Transverse colon (tissue), 4 donors: ENCODE results near the gene CCDC88A.

Experiments
- EP300 ChIP-seq: sonication (generic); formaldehyde crosslinking; IDR thresholded peaks from one replicate; pipeline ENCODE4 v1.6.1; 2017; ENCODE audit warnings: antibody characterized with exemption, low read depth
- POLR2AphosphoS5 ChIP-seq, 3 donors: sonication (generic); formaldehyde crosslinking; IDR thresholded peaks; one replicate each; pipeline ENCODE4 v1.6.1; 2016; ENCODE audit warnings: antibody characterized with exemption in 3 of 3
- TF ChIP-seq, protein P1 (sequence below), 5 experiments: fragments of 200-600 bp in 3 of 5; fragments of 450-650 bp in 2 of 5; sonication (generic) in 3 of 5; IDR thresholded peaks; 1 replicate in 2 of 5; 2 replicates in 3 of 5; pipeline ENCODE4 v1.5.1; 2016 to 2017; ENCODE audit warnings: antibody characterized with exemption in 5 of 5, inconsistent platforms in 3 of 5, mild to moderate bottlenecking in 2 of 5, moderate library complexity in 1 of 5

- TF ChIP-seq, protein P1, sequence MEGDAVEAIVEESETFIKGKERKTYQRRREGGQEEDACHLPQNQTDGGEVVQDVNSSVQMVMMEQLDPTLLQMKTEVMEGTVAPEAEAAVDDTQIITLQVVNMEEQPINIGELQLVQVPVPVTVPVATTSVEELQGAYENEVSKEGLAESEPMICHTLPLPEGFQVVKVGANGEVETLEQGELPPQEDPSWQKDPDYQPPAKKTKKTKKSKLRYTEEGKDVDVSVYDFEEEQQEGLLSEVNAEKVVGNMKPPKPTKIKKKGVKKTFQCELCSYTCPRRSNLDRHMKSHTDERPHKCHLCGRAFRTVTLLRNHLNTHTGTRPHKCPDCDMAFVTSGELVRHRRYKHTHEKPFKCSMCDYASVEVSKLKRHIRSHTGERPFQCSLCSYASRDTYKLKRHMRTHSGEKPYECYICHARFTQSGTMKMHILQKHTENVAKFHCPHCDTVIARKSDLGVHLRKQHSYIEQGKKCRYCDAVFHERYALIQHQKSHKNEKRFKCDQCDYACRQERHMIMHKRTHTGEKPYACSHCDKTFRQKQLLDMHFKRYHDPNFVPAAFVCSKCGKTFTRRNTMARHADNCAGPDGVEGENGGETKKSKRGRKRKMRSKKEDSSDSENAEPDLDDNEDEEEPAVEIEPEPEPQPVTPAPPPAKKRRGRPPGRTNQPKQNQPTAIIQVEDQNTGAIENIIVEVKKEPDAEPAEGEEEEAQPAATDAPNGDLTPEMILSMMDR (IDR thresholded peaks at IDR 0.05) = no peak
- TF ChIP-seq POLR2AphosphoS5 (IDR thresholded peaks at IDR 0.05) = no peak
- TF ChIP-seq EP300 = no peak
Measured at GRCh38 chr2:55269645-55269990, 150.0 kb downstream of the CCDC88A start.
